ENCODE results near the gene PLXNA1.
A peak's percentile ranks its signal among the peaks of the same experiment; 100 is the strongest.

The PLXNA1 gene

DNA sequence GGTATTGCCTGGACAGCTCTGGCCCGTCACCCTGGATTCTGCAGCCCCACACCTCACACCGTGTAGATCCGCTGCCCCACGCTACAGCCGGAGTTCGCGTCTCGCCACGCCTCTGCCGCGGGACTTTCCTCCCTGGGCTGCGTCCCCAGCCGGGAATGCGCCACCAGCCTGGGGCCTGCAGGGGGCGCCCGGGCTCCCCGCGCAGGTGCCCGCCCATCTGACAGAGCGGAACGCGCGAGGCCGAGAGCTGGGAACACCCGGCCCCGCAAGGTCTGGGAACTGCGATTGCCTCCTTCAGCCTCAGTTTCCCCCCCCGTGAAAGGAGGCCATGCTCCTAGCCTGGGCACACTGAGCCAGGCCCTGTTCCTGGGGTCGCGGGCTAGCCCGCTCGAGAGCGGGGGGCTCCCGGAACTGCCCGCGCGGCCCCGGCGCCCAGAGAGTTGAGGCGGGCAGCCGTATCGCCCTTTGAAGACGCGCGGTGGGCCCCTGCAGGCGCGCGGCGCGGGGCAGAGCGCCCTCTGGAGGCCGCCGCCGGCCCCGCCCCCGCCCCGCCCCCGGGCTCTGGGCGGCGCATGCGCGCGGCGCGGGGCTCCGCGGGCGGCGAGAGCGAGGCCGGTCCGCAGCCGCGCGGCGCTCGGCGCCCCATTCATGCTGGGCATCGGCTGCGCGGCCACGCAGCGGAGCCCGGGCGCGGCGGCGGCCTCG lies at the start of gene PLXNA1:
PLXNA1 (plus strand) TSS at position 645 of the 705 bp plus-strand sequence. CDS start 5,479 bp downstream, outside the sequence.
- peak; percentile 70 for DNase-seq (ENCODE audit: low read depth)
- peak within 1 kb of the TSS; percentile 72 for H3K4me3 ChIP-seq (ENCODE audit: low read length)
- TF ChIP-seq, protein P1, sequence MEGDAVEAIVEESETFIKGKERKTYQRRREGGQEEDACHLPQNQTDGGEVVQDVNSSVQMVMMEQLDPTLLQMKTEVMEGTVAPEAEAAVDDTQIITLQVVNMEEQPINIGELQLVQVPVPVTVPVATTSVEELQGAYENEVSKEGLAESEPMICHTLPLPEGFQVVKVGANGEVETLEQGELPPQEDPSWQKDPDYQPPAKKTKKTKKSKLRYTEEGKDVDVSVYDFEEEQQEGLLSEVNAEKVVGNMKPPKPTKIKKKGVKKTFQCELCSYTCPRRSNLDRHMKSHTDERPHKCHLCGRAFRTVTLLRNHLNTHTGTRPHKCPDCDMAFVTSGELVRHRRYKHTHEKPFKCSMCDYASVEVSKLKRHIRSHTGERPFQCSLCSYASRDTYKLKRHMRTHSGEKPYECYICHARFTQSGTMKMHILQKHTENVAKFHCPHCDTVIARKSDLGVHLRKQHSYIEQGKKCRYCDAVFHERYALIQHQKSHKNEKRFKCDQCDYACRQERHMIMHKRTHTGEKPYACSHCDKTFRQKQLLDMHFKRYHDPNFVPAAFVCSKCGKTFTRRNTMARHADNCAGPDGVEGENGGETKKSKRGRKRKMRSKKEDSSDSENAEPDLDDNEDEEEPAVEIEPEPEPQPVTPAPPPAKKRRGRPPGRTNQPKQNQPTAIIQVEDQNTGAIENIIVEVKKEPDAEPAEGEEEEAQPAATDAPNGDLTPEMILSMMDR (conservative IDR thresholded peaks at IDR 0.05; ENCODE audit: low read length): peak; percentile 68

DNA sequence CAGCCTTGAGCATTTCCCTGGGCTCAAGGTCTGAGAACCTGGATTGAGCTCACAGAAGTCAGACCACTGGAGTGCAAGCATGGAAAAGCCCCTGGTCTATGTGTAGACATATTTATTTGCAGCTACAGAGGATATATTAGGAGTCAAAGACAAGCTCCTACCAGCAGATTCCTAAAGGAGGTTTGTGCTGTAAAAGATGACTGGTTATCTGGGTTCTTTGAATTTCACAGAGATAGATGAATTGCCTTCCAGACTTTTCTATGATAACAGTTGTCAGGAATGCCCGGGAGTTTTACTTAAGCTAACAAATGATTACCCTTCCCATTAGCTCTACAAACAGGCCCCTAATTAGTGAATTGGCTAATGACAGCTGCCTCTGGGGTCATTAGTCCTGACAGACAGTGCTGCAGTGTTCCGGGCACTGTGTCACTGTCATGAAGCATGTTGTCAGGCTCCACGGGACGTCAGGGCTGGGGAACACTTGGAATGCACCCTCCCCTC lies 48.8 kb upstream of the PLXNA1 start:
- TF ChIP-seq, protein P1 (conservative IDR thresholded peaks at IDR 0.05; ENCODE audit: low read length): no peak
- H3K4me3 ChIP-seq (ENCODE audit: low read length): no peak overlapping the region
- DNase-seq (ENCODE audit: low read depth): no peak

DNA sequence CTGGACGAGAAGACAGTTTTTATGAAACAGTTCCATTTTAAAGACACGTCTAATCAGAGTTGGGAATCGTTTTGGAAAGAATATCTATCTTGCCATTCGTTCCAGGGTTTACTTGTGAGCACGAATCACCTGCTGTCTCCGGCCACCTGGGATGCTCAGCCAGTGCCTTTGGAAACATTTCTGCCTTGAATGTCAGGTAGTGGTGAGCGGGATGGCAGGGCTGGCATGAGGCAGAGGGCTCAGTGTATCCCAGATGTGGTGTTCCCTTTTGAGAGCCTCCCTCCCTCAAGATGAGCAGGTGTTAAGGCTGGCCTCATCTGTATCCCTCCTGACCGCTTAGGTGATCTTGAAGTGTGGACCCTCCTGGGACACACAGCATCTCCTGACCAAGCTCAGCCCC lies 47.9 kb upstream of the PLXNA1 start:
- DNase-seq (ENCODE audit: low read depth): no peak
- TF ChIP-seq, protein P1 (conservative IDR thresholded peaks at IDR 0.05; ENCODE audit: low read length): no peak
- H3K4me3 ChIP-seq (ENCODE audit: low read length): no peak overlapping the region

DNA sequence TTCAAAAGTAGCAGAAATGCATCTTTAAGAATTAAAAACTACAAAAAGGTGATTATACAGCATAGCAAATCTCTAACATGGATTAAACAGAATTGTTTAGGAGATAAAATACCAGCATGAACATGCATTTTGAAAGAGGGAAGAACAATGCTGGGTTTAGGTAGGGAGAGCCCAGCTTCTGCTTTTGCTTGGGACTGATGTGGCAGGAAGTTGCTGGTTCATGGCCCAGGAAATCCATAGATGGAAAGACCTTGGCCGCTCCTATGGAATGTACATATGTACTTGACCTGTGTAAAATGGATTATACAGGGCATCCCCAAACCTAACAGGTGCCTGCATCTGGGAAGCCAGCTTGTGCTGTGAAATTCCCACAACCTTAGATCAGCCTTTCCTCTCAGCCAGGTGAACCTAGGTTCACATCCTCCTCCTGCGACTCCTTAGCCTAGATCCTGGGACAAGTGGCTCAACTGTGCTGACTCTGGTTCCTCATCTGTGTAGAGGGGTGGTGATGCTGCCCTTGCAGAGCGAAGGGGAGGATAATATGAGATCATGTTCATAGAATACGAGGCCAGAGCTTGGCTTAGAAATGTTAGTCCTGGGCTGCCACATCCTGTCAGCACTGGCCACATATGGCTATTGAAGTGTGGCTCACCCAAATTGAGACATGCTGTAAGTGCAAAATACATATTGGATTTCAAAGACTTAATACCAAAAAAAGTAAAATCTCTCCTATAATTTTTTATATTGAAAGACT lies 47.0 kb upstream of the PLXNA1 start:
- no peak overlapping the region for H3K4me3 ChIP-seq (ENCODE audit: low read length)
- TF ChIP-seq, protein P1 (conservative IDR thresholded peaks at IDR 0.05; ENCODE audit: low read length): no peak
- DNase-seq (ENCODE audit: low read depth): no peak

DNA sequence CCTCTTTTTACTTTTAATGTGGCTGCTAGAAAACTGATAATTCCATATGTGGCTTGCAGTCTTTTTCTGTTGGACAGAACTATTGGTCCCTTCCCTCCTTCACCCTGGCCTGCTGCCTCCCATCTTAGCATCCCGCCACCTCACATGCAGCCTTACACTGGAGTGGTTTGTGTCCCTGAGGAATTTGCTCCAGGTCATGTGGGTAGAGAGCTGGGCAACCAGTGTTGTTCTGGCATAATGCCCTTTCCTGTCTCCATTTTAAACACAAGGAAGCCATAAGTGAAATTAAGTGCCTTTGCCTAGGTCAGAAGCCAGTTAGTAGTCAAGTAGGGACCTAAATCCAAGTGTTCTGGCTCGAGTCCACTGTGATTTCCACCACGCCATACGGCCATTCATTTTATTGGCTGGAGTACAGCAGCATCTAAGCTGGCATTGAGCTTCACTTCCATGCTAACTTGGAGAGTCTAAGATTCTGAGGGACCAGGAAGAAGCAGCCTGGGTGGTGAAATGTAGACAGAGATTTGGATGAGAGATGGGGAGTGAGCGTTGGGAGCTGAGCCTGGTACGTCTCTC lies 46.0 kb upstream of the PLXNA1 start:
- peak; percentile 20 for DNase-seq (ENCODE audit: low read depth)
- TF ChIP-seq, protein P1 (conservative IDR thresholded peaks at IDR 0.05; ENCODE audit: low read length): no peak
- H3K4me3 ChIP-seq (ENCODE audit: low read length): no peak overlapping the region

DNA sequence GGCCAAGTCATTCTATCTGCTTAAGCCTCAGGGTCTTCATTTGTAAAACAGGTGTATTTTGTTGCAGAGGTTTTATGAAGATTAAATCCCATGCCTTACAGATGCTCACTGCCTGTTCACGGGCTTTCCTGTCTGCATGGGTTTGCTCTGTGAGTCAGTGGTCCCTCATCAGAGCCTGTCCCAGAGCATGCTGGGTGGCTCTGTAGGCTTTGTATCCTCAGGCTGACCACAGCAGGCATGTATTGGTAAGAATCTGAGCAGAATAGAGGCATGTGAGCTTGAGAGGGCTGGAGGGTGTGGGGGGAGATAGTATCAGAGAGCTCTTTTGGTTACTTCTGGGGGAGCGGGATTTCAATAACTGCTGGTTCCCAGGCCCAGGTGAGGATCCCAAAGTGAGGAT lies 45.4 kb upstream of the PLXNA1 start:
- TF ChIP-seq, protein P1 (conservative IDR thresholded peaks at IDR 0.05; ENCODE audit: low read length): no peak
- no peak for DNase-seq (ENCODE audit: low read depth)
- H3K4me3 ChIP-seq (ENCODE audit: low read length): no peak overlapping the region
